CD4-positive, alpha-beta T cell treated with Interferon alpha-2 for 1 hour (primary cell): ENCODE results near the gene METTL21A.

Source experiments
- DNase-seq, 2 donors: peaks; one replicate each; pipeline ENCODE4 v3.0.0-alpha.2; 2020 to 2022

The METTL21A gene

GRCh38 chr2:207621501-207622039 lies 3.6 kb downstream of the METTL21A start:
- DNase-seq: no peak

- peak in 1 of 2 donors; percentile 21 for DNase-seq
Measured at GRCh38 chr2:207619764-207620203, 5.4 kb downstream of the METTL21A start.

- no peak for DNase-seq
Measured at GRCh38 chr2:207617011-207617671, 8.1 kb downstream of the METTL21A start.

- no peak for DNase-seq
Measured at GRCh38 chr2:207616185-207616584, 9.0 kb downstream of the METTL21A start.

GRCh38 chr2:207614824-207615223 lies 10.4 kb downstream of the METTL21A start:
- DNase-seq: no peak

- DNase-seq: no peak
Measured at GRCh38 chr2:207612714-207613113, 12.5 kb downstream of the METTL21A start.

GRCh38 chr2:207606829-207607228 lies 18.4 kb downstream of the METTL21A start:
- no peak for DNase-seq

- DNase-seq: no peak
Measured at GRCh38 chr2:207606399-207606798, 18.8 kb downstream of the METTL21A start.

GRCh38 chr2:207603486-207603885 lies 21.7 kb downstream of the METTL21A start:
- no peak for DNase-seq

- DNase-seq: no peak
Measured at GRCh38 chr2:207601774-207602173, 23.4 kb downstream of the METTL21A start.

GRCh38 chr2:207600231-207600630 lies 25.0 kb downstream of the METTL21A start:
- DNase-seq: no peak

GRCh38 chr2:207599636-207600035 lies 25.6 kb downstream of the METTL21A start:
- no peak for DNase-seq

- DNase-seq: no peak
Measured at GRCh38 chr2:207594731-207595130, 30.5 kb downstream of the METTL21A start.

- DNase-seq: no peak
Measured at GRCh38 chr2:207594264-207594663, 30.9 kb downstream of the METTL21A start.

GRCh38 chr2:207593277-207593676 lies 31.9 kb downstream of the METTL21A start:
- DNase-seq: no peak

GRCh38 chr2:207589143-207589542 lies 36.1 kb downstream of the METTL21A start:
- no peak for DNase-seq

GRCh38 chr2:207587305-207587704 lies 37.9 kb downstream of the METTL21A start:
- no peak for DNase-seq

- DNase-seq: no peak
Measured at GRCh38 chr2:207584952-207585351, 40.2 kb downstream of the METTL21A start.

GRCh38 chr2:207571370-207571769 lies 53.8 kb downstream of the METTL21A start:
- no peak for DNase-seq

GRCh38 chr2:207567671-207568070 lies 57.5 kb downstream of the METTL21A start:
- no peak for DNase-seq

GRCh38 chr2:207565736-207566500 lies 59.3 kb downstream of the METTL21A start:
- no peak for DNase-seq
